Astrocyte (in vitro differentiated cells and primary cell): ENCODE measurements around the gene GSKIP.

Experiments used
- CTCF ChIP-seq: IDR thresholded peaks from 2 replicates; pipeline ENCODE4 v1.5.1; 2011; ENCODE audit warnings: low read depth, mild to moderate bottlenecking, inconsistent platforms, low read length, moderate library complexity; ENCODE audit not compliant: insufficient read depth
- EZH2 ChIP-seq: IDR thresholded peaks from 2 replicates; pipeline ENCODE4 v1.6.1; 2012; ENCODE audit warnings: mild to moderate bottlenecking, low read length, inconsistent platforms; ENCODE audit not compliant: insufficient read depth

DNA sequence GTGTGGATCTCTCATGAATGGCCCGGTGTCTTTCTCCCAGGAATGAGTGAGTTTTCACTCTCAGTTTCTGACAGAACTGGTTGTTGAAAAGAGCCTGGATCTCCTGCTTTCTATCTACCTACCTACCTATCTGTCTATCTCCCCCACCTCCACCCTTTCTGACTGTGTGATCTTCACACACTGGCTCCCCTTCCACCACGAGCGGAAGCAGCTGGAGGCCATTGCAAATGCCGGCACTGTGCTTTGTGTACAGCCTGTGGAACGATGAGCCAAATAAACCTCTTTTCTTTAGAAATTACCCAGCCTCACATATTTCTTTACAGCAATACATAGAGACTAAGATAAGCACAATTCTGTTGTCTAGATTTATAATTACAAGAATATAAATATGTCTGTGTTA lies 7.2 kb downstream of the GSKIP start:
- TF ChIP-seq CTCF: no peak
- TF ChIP-seq EZH2: no peak
